ENCODE data around the gene MMP14.

DNA sequence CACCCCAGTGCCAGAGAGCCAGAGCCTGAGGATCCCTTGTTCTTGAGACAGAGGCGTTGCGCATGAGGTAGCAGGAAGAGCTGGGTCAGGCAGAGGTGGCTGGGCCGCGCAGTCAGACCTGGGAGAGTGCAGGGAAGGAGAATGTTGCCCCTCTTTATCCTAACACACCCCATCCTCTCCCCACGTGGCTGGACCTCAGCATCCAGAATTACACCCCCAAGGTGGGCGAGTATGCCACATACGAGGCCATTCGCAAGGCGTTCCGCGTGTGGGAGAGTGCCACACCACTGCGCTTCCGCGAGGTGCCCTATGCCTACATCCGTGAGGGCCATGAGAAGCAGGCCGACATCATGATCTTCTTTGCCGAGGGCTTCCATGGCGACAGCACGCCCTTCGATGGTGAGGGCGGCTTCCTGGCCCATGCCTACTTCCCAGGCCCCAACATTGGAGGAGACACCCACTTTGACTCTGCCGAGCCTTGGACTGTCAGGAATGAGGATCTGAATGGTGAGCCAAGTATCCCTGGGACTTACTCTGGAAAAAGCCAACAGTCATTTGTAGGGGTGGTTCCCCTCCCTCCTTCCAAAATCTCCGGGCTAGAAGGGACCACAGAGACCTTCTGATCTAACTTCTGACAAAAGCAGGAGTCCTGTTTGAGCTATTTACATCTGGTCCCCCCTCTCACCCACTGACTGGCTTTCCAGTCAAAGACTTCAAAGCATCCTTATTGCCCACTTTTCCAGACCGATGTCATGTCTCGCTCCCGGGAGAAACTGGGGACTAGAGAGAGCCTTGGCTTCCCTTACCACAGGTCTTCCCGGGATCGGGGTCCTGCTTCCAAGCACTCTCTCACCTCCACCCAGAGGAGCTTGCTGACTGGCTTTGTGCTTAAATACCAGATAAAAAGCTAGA, 6.1 kb downstream of the MMP14 start:
- TF ChIP-seq, protein P1, sequence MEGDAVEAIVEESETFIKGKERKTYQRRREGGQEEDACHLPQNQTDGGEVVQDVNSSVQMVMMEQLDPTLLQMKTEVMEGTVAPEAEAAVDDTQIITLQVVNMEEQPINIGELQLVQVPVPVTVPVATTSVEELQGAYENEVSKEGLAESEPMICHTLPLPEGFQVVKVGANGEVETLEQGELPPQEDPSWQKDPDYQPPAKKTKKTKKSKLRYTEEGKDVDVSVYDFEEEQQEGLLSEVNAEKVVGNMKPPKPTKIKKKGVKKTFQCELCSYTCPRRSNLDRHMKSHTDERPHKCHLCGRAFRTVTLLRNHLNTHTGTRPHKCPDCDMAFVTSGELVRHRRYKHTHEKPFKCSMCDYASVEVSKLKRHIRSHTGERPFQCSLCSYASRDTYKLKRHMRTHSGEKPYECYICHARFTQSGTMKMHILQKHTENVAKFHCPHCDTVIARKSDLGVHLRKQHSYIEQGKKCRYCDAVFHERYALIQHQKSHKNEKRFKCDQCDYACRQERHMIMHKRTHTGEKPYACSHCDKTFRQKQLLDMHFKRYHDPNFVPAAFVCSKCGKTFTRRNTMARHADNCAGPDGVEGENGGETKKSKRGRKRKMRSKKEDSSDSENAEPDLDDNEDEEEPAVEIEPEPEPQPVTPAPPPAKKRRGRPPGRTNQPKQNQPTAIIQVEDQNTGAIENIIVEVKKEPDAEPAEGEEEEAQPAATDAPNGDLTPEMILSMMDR (IDR thresholded peaks at IDR 0.05), result no peak
- no peak for TF ChIP-seq POLR2A (IDR thresholded peaks at IDR 0.05)

Data from heart left ventricle (tissue), 13 donors.